H9 (cell line): ENCODE measurements around the gene RTF2. TPM values are rescaled to one million over a fixed set of nuclear protein-coding genes. Genes with fewer than 3 reads are reported as not detected.

Experiments
- DNase-seq: peaks from one replicate; pipeline ENCODE4 v3.0.0-alpha.2; 2017
- H2AFZ ChIP-seq: one replicate; pipeline ENCODE4 v1.6.1; 2013; ENCODE audit warnings: mild to moderate bottlenecking, low read length, control low read depth, moderate library complexity
- H2AK5ac ChIP-seq: 2 replicates; pipeline ENCODE4 v1.6.1; 2013; ENCODE audit warnings: low read length, control low read depth, mixed read lengths; ENCODE audit not compliant: insufficient read length
- H2BK120ac ChIP-seq: one replicate; pipeline ENCODE4 v1.6.1; 2013; ENCODE audit warnings: low read depth, mild to moderate bottlenecking, low read length, control low read depth, inconsistent platforms; ENCODE audit not compliant: poor library complexity, severe bottlenecking
- H2BK12ac ChIP-seq: 2 replicates; pipeline ENCODE4 v1.6.1; 2013; ENCODE audit warnings: low read length, control low read depth, mixed read lengths, low read depth; ENCODE audit not compliant: insufficient read length
- H2BK15ac ChIP-seq: 2 replicates; pipeline ENCODE4 v1.6.1; 2013; ENCODE audit warnings: low read depth, low read length, control low read depth
- H2BK20ac ChIP-seq: one replicate; pipeline ENCODE4 v1.6.1; 2013; ENCODE audit warnings: low read depth, mild to moderate bottlenecking, low read length, control low read depth, inconsistent platforms; ENCODE audit not compliant: poor library complexity, severe bottlenecking
- H2BK5ac ChIP-seq: 2 replicates; pipeline ENCODE4 v1.6.1; 2013; ENCODE audit warnings: low read length, control low read depth, mixed read lengths; ENCODE audit not compliant: insufficient read length
- H3K14ac ChIP-seq: 2 replicates; pipeline ENCODE4 v1.6.1; 2013; ENCODE audit warnings: low read length, control low read depth; ENCODE audit not compliant: insufficient read depth
- H3K18ac ChIP-seq: 2 replicates; pipeline ENCODE4 v1.6.1; 2013; ENCODE audit warnings: low read depth, mild to moderate bottlenecking, mixed read lengths, low read length, control low read depth; ENCODE audit not compliant: insufficient read length
- H3K23ac ChIP-seq: 2 replicates; pipeline ENCODE4 v1.6.1; 2013; ENCODE audit warnings: low read length, control low read depth, mixed read lengths, low read depth; ENCODE audit not compliant: insufficient read length
- H3K23me2 ChIP-seq: 2 replicates; pipeline ENCODE4 v1.6.1; 2013; ENCODE audit warnings: low read depth, mild to moderate bottlenecking, mixed read lengths, low read length, control low read depth; ENCODE audit not compliant: insufficient read length, poor library complexity, severe bottlenecking
- H3K27ac ChIP-seq: 2 replicates; pipeline ENCODE4 v1.5.1; 2013; ENCODE audit warnings: low read length, control low read depth, mixed read lengths, low read depth; ENCODE audit not compliant: insufficient read length
- H3K27me3 ChIP-seq: 2 replicates; pipeline ENCODE4 v1.6.1; 2013; ENCODE audit warnings: low read length, control low read depth, inconsistent platforms; ENCODE audit not compliant: insufficient read depth
- H3K4ac ChIP-seq: 2 replicates; pipeline ENCODE4 v1.6.1; 2013; ENCODE audit warnings: low read depth, mild to moderate bottlenecking, control low read depth, inconsistent platforms, low read length, moderate library complexity
- H3K4me1 ChIP-seq: 2 replicates; pipeline ENCODE4 v1.6.1; 2013; ENCODE audit warnings: low read length, control low read depth, inconsistent platforms; ENCODE audit not compliant: insufficient read depth
- H3K4me2 ChIP-seq: 2 replicates; pipeline ENCODE4 v1.6.1; 2013; ENCODE audit warnings: low read length, control low read depth, mixed read lengths; ENCODE audit not compliant: insufficient read length, insufficient read depth
- H3K56ac ChIP-seq: 2 replicates; pipeline ENCODE4 v1.6.1; 2013; ENCODE audit warnings: low read depth, mild to moderate bottlenecking, mixed read lengths, low read length, control low read depth; ENCODE audit not compliant: insufficient read length
- H3K79me1 ChIP-seq: 2 replicates; pipeline ENCODE4 v1.6.1; 2013; ENCODE audit warnings: low read depth, mild to moderate bottlenecking, moderate library complexity, low read length, control low read depth, inconsistent platforms; ENCODE audit not compliant: insufficient read depth, poor library complexity, severe bottlenecking
- H3K79me2 ChIP-seq: 2 replicates; pipeline ENCODE4 v1.6.1; 2013; ENCODE audit warnings: low read length, control low read depth, inconsistent platforms; ENCODE audit not compliant: insufficient read depth
- H3K9ac ChIP-seq: 2 replicates; pipeline ENCODE4 v1.6.1; 2013; ENCODE audit warnings: low read length, control low read depth, mixed read lengths; ENCODE audit not compliant: insufficient read length; ENCODE audit errors: extremely low read depth
- H3K9me3 ChIP-seq: one replicate; pipeline ENCODE4 v1.6.1; 2013; ENCODE audit warnings: low read depth, low read length, inconsistent platforms; ENCODE audit not compliant: control insufficient read depth
- H3T11ph ChIP-seq: one replicate; pipeline ENCODE4 v1.6.1; 2013; ENCODE audit warnings: mild to moderate bottlenecking, low read length, control low read depth, inconsistent platforms
- H4K20me1 ChIP-seq: one replicate; pipeline ENCODE4 v1.6.1; 2013; ENCODE audit not compliant: control insufficient read depth, insufficient read length, insufficient read depth
- H4K5ac ChIP-seq: 2 replicates; pipeline ENCODE4 v1.6.1; 2013; ENCODE audit warnings: low read depth, mild to moderate bottlenecking, mixed read lengths, low read length, control low read depth; ENCODE audit not compliant: insufficient read length
- H4K8ac ChIP-seq: replicated peaks from 2 replicates; pipeline ENCODE4 v1.6.1; 2013; ENCODE audit warnings: low read length, control low read depth, mixed read lengths, low read depth; ENCODE audit not compliant: insufficient read length
- H4K91ac ChIP-seq: 2 replicates; pipeline ENCODE4 v1.6.1; 2013; ENCODE audit warnings: low read depth, mild to moderate bottlenecking, moderate library complexity, mixed read lengths, low read length, control low read depth; ENCODE audit not compliant: insufficient read length
- H3K27ac Mint-ChIP-seq, 3 experiments: 2 replicates in 2 of 3; 3 replicates in 1 of 3; pipeline ENCODE4 v1.8.0; 2020 to 2021; ENCODE audit warnings: mixed read lengths in 3 of 3, mild to moderate bottlenecking in 1 of 3, moderate library complexity in 1 of 3
- H3K27me3 Mint-ChIP-seq: 2 replicates; pipeline ENCODE4 v1.8.0; 2021; ENCODE audit warnings: low read depth, mild to moderate bottlenecking, moderate library complexity, mixed read lengths
- H3K36me3 Mint-ChIP-seq, 3 experiments: 2 replicates in 2 of 3; 3 replicates in 1 of 3; pipeline ENCODE4 v1.8.0; 2020 to 2021; ENCODE audit warnings: low read depth in 3 of 3, mixed read lengths in 3 of 3; ENCODE audit not compliant: insufficient read depth in 1 of 3
- H3K4me1 Mint-ChIP-seq, 2 experiments: 2 replicates each; pipeline ENCODE4 v1.8.0; 2020; ENCODE audit warnings: mixed read lengths in 2 of 2
- H3K4me3 Mint-ChIP-seq, 2 experiments: 2 replicates in 1 of 2; 3 replicates in 1 of 2; pipeline ENCODE4 v1.8.0; 2020 to 2021; ENCODE audit warnings: mild to moderate bottlenecking in 2 of 2, mixed read lengths in 2 of 2, moderate library complexity in 1 of 2
- H3K9me3 Mint-ChIP-seq, 2 experiments: 2 replicates in 1 of 2; 3 replicates in 1 of 2; pipeline ENCODE4 v1.8.0; 2020; ENCODE audit warnings: mild to moderate bottlenecking in 2 of 2, mixed read lengths in 2 of 2, moderate library complexity in 1 of 2
- CTCF ChIP-seq: fragments of 200-600 bp; sonication (generic); conservative IDR thresholded peaks from 3 replicates; pipeline ENCODE4 v1.8.0; 2021; ENCODE audit warnings: antibody characterized with exemption, mild to moderate bottlenecking
- whole genome bisulfite sequencing: extraction: QIAGEN DNeasy Blood & Tissue Kit; methylation state at CpG from one replicate; pipeline ENCODE4 v1.1.7; 2013; ENCODE audit warnings: missing lambda C conversion rate, low lambda C conversion rate, mixed read lengths; ENCODE audit not compliant: insufficient read length; ENCODE audit errors: extremely low coverage; 5-methylcytosine and 5-hydroxymethylcytosine counted together
- total RNA-seq: library from RNA; stranded (reverse); gene quantifications from 2 replicates; pipeline ENCODE4 v1.2.1, GENCODE V29; 2021

Gene RTF2
- total RNA-seq, 1 experiment from 2014 or later, result 62.6 TPM

GRCh38 chr20:56552911-56553629 lies 84.6 kb downstream of the RTF2 start:
- no peak for DNase-seq
- no peak overlapping the region for H3T11ph ChIP-seq
- no peak overlapping the region for H2AFZ ChIP-seq
- H4K20me1 ChIP-seq, result no peaks in the 10 kb centered on the region
- H2BK120ac ChIP-seq, result no peak overlapping the region
- no peak overlapping the region for H3K4me2 ChIP-seq
- no peak overlapping the region for H3K14ac ChIP-seq
- Mint-ChIP-seq H3K4me3 (no peak overlapping the region), H3K4me1 (peaks cover 7% of the 10 kb centered on the region in 2 experiments), H3K36me3 (no peaks in the 10 kb centered on the region), H3K9me3 (peaks cover 7 to 10% of the 10 kb centered on the region in 2 experiments; a peak in 4 of 5 replicates), H3K27me3 (peaks cover 2% of the 10 kb centered on the region; the same call in 1 of the 2 replicates), H3K27ac (no peak overlapping the region)
- no peaks in the 10 kb centered on the region for H3K4me1 ChIP-seq
- H3K23me2 ChIP-seq, result no peaks in the 10 kb centered on the region
- H3K4ac ChIP-seq, result no peak overlapping the region
- no peak overlapping the region for H3K27ac ChIP-seq
- H2BK20ac ChIP-seq, result no peak overlapping the region
- H2BK15ac ChIP-seq, result no peak overlapping the region
- WGBS, result no CpG with 5 or more reads among the region's 8 CpGs
- H3K18ac ChIP-seq, result no peak overlapping the region
- no peak for TF ChIP-seq CTCF
- H2BK12ac ChIP-seq, result no peak overlapping the region
- H3K56ac ChIP-seq, result no peak overlapping the region
- no peaks in the 10 kb centered on the region for H3K79me2 ChIP-seq
- H3K23ac ChIP-seq, result no peak overlapping the region
- no peak overlapping the region for H3K9ac ChIP-seq
- no peak overlapping the region for H4K8ac ChIP-seq
- H4K91ac ChIP-seq, result no peak overlapping the region
- no peak overlapping the region for H2AK5ac ChIP-seq
- no peaks in the 10 kb centered on the region for H3K27me3 ChIP-seq
- no peaks in the 10 kb centered on the region for H3K79me1 ChIP-seq
- H3K9me3 ChIP-seq, result no peaks in the 10 kb centered on the region
- no peak overlapping the region for H4K5ac ChIP-seq
- no peak overlapping the region for H2BK5ac ChIP-seq
